HL-60 (cell line): ENCODE results near the gene SOX15.

Source experiments
- DNase-seq, 2 experiments: peaks; one replicate each; pipeline ENCODE4 v3.0.0-alpha.2; 2010 to 2020; ENCODE audit warnings: low read depth in 1 of 2, low spot score in 1 of 2
- H3K27ac ChIP-seq: fragments of 250-450 bp; sonication (Bioruptor Pico); replicated peaks from 2 replicates; pipeline ENCODE4 v1.5.1; 2020; ENCODE audit warnings: mild to moderate bottlenecking, moderate library complexity
- H3K27me3 ChIP-seq: fragments of 250-450 bp; sonication (Bioruptor Pico); 2 replicates; pipeline ENCODE4 v1.5.1; 2021; ENCODE audit warnings: mild to moderate bottlenecking, moderate library complexity; ENCODE audit not compliant: insufficient read depth, poor library complexity, severe bottlenecking
- H3K4me3 ChIP-seq: replicated peaks from 2 replicates; pipeline ENCODE4 v1.5.1; 2011; ENCODE audit warnings: mild to moderate bottlenecking, control low read depth, low read length; ENCODE audit not compliant: insufficient read depth
- CTCF ChIP-seq: IDR thresholded peaks from one replicate; pipeline ENCODE4 v1.5.1; 2011; ENCODE audit warnings: low read length, control low read depth, inconsistent platforms; ENCODE audit not compliant: insufficient read depth
- GABPA ChIP-seq: IDR thresholded peaks from 2 replicates; pipeline ENCODE4 v1.6.1; 2012; ENCODE audit warnings: low read depth
- POLR2AphosphoS5 ChIP-seq: IDR thresholded peaks from 2 replicates; pipeline ENCODE4 v1.6.1; 2012; ENCODE audit warnings: low read depth
- REST ChIP-seq: IDR thresholded peaks from 2 replicates; pipeline ENCODE4 v1.6.1; 2012; ENCODE audit warnings: low read depth; ENCODE audit not compliant: insufficient replicate concordance
- SPI1 ChIP-seq: IDR thresholded peaks from 2 replicates; pipeline ENCODE4 v1.6.1; 2012; ENCODE audit warnings: low read depth, mild to moderate bottlenecking, borderline replicate concordance

Gene SOX15

GRCh38 chr17:7618608-7619007 lies 28.7 kb upstream of the SOX15 start:
- Histone ChIP-seq H3K4me3 (no peak overlapping the region), H3K27me3 (no peaks in the 10 kb centered on the region), H3K27ac (no peak overlapping the region)
- TF ChIP-seq REST (no peak), SPI1 (no peak), GABPA (no peak), CTCF (no peak)
- DNase-seq = no peak

GRCh38 chr17:7615265-7615747 lies 25.4 kb upstream of the SOX15 start:
- Histone ChIP-seq H3K4me3 (no peak overlapping the region), H3K27me3 (no peaks in the 10 kb centered on the region), H3K27ac (no peak overlapping the region)
- DNase-seq = no peak
- no peak for TF ChIP-seq REST
- TF ChIP-seq GABPA = no peak
- no peak for TF ChIP-seq POLR2AphosphoS5
- TF ChIP-seq SPI1 = no peak
- no peak for TF ChIP-seq CTCF

GRCh38 chr17:7614425-7615264 lies 24.8 kb upstream of the SOX15 start, which contains the start of gene FXR2:
FXR2 (minus strand) TSS chr17:7614897; CDS start chr17:7614532, 365 bp downstream.
- TF ChIP-seq GABPA (no peak), CTCF (no peak), REST (no peak), POLR2AphosphoS5 (no peak), SPI1 (no peak)
- DNase-seq = peak in 1 of 2 experiments; percentile 0
- H3K27me3 ChIP-seq = no peaks in the 10 kb centered on the region
- no peak within 1 kb of the TSS for H3K27ac ChIP-seq
- H3K4me3 ChIP-seq = no peak within 1 kb of the TSS
